ENCODE measurements around the gene LRRC8B.
A peak's percentile ranks its signal among the peaks of the same experiment; 100 is the strongest.
"Not testable (repeated sequence)": the region's sequence is repeated elsewhere in the genome, so short reads cannot be mapped to it uniquely, and the experiment has no call there.

LRRC8B gene

DNA sequence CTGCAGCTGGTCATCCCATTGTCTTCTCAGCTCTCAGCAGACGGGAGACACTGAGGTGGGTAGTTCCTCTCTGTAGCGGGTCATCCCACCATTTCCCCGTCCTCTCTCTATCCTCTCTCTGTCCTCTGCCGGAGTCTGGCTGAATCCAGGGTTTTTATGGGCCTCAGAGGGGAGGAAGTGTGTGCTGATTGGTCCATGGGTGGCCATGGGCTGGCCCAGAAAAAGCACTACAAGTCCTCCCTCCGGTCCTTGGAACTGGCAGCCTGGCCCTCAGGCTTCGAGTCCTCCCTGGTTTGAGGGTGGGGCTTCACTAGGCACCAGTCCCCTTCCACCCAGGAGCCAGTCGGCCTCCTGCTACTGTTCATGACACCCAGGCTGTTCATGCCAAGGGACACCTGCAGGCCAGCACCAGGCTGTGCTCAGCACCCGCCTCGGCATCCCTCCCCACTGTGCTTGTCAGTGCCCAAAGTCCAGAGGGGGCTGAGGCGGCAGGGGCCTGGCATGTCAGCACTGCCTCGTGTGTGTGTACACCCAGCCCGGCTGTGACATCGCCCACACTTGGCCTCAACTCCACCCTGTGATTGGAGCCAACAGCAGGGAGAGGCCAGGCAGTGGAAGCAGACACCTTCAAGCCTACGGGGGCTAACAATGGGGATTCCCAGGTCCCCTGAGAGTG is 85.3 kb downstream of the LRRC8B start:
- peak; percentile 23 for DNase-seq

DNA sequence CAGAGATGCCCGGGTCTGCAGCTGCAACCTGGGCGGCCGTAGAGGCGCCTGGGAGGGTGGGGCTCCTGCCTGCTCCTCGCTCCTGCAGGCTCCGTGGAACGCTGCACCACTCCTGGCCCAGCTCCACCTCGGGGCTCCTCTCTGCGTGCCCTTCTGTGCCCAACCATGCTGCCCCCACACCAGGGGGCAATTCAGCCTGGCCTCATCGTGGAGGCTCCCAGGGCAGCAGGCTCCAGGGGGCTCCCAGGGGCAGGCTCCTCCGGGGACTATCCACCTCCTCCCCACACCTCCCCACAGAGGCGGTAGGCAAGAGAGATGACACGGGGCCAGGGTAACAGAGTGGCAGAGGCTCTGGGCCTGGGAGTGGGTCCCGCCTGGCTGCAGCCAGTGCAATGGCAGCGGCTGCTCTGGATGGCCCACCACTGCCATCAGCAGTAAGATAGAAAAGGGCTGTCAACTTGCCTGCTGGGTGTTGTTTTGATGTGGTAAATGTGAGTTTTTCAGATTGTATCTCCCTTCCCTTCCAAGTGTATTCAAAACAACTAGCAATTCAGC is 85.9 kb downstream of the LRRC8B start:
- DNase-seq: peak; percentile 42

DNA sequence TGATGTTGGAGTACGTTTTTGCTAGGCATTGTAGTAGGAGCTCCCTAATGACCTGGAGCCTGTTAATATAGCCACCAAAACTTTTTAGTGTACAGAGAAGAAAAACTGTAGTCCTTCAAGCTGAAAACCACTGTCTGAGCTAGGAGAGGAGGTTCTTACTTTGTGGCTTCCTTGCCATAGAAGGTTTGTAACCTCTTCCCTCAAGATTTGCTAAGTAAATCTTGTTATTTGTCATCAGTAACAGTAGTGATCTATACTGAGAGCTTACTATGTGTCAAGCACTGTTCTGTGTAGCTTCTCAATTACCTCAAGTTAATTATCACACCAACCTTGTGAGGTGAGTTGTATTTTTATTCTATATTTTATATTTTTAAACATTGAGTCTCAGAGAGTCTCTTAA is 87.1 kb downstream of the LRRC8B start:
- no peak for DNase-seq

DNA sequence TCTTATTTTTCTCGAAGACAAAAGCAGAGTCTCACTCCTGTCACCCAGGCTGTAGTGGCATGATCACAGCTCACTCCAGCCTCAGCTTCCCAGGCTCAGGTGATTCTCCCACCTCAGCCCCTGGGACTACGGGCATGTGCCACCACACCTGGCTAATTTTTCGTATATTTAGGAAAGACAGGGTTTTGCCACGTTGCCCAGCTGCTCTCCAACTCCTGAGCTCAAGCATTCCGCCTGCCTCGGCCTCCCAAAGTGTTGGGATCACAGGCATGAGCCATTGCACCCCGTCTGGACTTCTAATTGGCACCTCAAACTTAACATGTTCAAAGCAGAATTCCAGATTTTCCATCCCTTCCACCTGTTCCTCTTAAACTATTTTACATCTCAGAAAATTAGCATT is 89.3 kb downstream of the LRRC8B start:
- DNase-seq: no peak

DNA sequence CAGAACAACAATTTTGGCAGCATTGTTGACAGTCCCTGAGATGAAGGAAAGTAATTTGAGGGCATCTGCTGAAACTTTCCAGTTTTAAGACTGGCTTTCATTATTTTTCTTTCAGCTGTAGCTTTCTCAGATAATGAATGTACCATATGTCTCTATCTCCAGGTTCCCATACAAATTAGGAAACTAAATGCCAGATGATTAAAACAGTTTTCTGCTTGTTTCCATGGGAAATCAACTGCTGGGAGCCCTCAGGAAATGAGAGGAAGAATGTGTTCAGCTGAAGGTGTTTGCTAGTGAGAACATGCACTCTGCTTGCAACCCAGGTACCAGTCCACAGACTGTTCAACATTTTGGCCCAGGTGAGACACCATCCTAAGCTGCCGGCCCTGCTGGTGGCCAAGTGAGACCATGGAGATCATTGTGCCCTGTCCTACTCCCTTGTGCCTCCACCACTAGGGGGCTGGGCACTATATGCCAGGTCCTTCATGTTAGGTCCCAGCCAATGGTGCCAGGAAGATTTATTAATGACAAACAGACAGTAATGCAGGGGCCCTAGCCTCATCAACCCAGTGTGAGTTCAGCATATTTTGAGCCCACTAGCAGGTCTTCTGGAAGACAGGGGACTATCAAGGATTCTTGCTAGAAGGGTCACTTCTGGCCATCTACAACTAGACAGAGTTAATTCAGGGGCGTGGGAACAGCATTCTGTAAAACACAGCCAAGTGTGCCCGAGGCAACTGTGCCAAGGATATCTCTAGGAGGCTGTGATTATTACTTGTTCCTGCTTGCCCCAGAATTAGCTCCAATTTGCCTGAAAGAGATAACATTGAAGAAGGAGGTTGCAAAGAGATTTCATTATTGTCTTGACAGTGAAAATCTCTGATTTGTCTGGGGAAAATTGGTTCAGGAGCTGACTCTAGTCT is 91.3 kb downstream of the LRRC8B start:
- DNase-seq: no peak

DNA sequence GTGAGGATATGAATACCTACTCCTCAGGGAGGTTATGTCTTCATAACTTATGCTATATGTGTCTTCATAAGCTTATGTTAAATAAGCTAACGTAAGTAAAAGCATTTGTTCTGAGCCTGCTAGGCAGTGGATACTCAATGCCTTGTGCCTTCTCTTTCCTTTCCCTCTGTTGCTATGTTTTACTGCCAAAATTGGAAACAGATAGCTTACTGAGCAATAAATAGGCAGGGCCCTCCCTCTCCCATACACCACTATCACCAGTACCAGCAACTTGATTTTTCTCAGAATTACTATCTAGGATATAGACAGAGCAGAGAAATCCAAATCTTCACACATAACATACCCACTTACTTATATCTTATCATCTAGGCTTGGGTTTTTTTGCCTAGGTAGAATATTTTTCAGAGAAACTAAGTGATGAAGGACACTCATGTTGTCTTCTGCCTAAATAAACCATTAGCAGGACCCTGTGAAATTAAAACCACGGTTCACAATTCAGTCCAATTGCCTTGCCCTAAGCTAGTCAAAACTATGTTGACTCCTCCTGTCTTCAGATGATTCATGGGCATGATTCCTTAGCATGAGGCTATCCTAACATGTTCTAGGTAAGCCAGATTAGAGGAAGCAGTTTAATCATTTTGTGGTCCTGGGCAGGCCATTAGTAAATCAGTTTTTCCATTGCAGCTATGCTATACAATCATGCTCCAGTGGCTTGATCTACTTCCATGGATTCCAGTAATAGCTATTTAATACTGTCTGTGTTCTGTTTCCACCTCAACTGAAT is 92.4 kb downstream of the LRRC8B start:
- DNase-seq: no peak

DNA sequence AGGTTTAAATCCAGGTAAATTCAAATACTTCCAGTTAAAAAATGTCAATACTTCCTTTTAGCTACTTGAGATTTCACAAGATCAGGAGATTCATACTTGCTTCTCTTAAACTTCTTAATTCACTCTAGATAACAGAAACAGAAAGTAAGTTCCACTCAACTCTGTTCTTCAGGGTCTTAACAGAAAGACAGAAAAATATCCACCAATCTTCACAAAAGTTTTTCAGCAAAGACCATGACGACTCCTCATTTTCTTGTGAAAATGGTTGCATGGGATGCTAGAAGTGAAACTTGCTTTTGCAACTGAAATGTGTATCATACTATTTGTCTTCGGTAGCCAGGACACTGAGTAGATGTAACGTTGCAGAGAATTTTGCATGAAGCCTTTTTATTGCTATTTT is 96.0 kb downstream of the LRRC8B start:
- DNase-seq: no peak

DNA sequence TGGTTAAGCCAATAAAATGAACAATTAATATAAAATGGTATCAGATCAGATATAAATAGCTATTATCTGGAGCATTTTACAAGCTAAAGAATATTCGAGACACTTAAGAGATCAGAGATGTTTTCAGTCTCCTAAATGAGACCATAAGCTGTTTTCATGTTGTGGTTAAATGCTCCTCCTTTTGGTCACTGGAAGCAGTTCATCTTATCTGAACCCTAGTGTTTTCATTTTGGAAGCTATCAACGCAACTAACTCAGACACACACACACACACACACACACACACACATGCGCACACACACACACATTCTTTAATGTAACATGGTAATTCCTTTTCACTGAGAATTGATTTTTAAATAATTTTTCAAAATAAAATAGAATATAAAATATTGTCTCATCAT is 98.3 kb downstream of the LRRC8B start:
- DNase-seq: no peak

DNA sequence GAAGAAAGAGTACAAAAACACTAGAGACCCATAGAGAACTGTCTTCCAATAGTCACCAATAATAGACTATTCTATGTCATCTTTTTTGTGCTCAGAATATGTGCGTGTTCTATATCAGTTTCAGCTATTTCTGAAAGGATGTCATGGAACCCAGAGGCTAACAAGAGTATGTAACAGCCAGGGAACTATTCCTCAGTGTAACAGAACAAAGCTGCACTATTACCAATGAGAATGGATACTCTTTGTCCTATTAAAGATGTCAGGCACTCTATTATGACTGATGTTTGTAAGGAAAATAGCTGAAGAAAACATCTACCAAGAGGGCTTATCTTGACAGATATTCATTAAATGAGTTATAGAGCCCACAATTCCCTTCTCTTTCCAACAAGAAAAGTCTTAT is 99.7 kb downstream of the LRRC8B start:
- no peak for DNase-seq

DNA sequence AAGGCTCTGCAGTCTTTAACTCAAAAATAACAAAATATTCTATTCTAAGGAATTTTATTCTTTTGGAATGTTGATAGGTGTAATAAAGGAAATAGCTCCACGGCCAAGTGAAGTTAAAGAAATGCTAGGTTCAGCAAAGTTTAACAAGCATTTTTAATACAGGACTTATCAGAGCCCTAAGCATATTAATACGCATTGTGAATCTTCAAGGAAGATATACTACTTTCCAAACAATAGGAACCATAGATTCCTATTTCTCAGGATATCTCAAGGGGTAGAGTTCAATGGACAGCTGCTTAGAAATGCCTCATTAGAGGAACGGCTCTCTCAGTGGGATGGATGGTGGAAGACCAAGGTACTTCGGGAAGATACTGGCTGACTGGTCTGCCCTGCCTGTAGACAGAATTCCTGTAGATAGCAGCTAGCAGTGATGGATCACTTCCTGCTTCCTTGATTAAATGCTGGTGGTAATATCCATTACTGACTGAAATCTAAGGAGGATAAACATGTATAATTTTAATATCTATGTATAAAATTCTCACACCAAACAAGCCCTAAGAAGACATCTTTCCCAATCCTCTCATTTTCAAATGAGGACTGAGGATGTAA is 100.2 kb downstream of the LRRC8B start:
- no peak for DNase-seq

DNA sequence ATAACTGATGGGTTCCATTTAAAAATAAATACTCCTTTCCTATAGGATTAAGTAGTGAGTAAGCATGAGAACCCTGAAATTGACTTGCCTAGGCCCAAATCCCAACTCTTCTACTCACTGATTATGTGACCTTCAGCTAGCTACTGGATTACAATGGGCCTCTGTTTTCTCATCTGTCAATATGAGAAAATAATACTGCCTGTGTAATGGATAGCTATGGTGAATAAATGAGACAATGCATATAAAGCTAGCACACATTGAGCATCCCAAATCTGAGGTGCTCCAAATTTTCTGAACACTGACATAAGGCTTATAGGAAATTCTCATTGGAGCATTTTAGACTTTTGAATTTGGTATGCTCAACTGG is 103.0 kb downstream of the LRRC8B start:
- DNase-seq: no peak

DNA sequence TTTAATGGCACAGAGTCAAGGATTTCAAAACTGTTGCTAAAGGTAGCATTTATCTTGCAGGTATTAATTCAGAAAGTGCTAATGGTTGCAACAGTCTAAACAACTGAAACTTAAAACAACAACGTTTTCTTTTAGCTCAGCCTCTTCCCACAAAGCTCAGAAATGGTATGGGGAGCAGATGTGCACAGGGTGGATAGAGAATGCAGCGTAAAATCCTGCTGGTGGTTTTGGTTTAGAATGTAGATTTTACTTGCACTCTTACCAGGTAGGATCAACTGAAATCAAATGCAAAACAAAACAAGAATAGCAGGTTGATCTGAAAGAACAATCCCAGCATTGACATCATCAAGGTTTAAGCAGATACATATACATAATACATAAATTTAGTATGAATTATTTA is 104.5 kb downstream of the LRRC8B start:
- DNase-seq: no peak

DNA sequence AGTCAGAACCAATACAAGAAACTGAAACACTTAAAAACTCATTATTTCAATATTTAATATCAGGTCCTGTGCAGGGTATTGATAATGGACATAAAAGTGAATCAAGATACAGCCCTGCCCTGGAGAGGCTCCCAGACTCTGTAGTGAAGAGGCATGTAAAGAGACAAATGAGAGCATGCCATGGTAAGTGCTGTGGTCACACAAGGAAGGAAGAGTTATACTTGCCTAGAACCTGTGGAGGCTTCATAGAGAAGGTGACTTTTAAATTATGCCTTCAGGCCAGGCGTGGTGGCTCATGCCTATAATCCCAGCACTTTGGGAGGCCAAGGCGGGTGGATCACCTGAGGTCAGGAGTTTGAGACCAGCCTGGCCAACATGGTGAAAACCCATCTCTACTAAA is 105.0 kb downstream of the LRRC8B start:
- not testable (repeated sequence) for DNase-seq

DNA sequence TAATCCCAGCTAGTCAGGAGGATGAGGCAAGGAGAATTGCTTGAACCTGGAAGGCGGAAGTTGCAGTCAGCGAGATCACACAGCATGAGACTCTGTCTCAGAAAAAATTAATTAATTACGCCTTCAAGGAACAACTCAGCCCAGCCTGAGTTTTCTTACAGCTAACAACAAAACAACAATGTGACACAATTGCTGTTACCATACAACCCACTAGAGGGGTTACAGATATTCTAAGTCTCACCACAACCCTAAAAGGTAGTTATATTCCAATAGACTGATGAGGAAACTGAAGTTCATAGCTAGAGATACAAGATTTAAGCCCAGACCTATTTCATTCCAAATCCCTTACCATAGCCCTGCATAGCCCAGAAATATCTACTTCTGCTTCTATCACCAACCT is 105.4 kb downstream of the LRRC8B start:
- DNase-seq: no peak

DNA sequence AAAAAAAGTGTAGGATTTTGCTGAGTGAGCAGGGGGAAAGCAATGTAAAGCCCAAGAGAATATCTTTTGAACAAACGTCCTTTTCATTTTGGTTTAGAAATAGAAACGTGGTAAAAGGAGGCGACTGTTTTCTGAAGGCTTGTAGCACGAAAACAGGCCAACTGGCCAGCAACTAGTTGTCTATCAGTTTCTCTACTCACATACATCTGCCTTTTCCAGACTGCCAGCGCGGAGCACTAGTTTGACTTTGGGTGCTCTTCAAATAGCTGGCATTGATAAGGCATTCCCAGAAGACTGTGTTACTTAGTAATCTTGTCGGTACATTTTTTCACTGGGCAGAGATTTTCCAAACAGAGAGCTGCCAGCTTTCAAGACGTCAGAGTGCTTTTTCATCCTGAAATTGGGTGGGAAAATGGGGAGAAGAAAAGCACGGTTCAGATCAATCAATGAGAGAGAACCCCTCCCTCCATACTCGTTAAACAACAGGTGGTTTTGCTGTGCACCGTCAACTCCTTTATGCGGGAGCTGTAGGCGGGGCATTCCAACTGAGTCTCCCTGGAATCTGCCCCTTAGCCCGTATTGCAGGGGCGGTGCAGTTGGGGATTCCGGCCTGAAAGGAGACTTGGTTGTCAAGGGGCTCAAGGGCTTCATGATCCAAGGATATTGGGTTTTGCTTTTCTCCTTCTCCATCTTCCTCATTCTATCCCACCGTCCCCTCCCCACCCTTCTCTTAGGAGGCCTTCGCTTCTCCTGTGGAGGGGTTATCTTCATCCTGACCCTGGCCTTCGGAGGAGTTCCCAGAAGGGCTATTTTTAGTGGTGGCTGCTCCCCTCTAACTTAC is 107.4 kb downstream of the LRRC8B start:
- DNase-seq: peak; percentile 11

DNA sequence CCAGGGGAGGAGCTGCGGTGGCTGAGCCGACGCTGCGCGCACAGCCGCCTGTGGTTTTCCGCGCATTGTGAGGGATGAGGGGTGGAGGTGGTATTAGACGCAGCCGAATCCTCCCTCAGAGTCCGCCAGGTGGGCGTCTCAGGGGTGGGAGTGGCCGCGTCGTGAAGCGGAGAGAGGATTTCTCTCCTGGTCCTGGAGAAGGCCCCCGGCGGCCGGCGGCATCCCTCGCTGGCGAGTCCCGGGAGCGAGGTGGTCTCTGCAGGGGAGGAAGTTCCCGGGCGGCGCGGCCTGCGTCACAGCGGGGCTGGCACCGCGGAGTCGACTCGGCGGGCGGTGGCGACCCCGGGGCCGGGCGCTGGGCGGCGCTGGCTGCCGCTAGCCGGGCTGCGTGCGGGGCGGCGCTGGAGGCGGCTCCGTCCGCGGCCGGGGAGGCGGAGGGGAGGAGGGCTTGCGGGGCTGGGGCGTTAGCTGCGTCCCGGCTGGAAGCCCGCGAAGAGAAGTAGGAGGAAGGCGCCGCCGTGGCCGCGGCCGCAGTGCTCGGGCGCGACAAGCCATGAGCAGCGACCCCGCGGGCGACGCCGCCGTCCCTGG is 108.1 kb downstream of the LRRC8B start, which contains the start of gene LRRC8C:
LRRC8C (plus strand) TSS at position 464 of the 591 bp plus-strand sequence. CDS start 53,354 bp downstream, outside the sequence.
- peak; percentile 79 for DNase-seq

DNA sequence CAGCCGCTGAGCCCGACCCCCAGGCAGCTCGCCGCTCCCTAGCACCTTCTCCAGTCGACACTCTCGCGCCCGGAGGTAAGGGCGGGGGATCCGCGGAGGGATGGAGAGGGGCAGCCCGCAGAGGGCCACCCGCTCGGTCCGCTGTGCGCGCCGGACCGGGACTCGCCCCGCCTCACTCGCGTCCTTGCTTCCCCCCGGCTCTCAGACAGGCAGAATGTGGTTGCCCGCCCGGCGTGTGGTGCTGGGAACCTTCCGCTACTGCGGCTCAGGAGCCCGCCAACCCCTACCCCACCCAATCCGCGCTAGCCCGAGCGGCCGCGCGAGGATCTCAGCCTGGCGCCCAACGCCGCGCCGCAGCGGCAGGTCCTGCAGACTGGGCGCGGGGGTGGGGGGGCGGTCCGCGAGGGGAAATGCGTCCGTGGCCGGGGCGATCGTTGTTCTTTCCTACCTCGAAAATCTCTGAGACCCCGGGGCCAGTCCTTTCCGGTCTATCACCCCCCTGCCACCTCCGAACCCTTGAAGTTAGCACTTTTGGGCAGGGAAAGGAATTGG is 108.7 kb downstream of the LRRC8B start:
- peak; percentile 51 for DNase-seq

DNA sequence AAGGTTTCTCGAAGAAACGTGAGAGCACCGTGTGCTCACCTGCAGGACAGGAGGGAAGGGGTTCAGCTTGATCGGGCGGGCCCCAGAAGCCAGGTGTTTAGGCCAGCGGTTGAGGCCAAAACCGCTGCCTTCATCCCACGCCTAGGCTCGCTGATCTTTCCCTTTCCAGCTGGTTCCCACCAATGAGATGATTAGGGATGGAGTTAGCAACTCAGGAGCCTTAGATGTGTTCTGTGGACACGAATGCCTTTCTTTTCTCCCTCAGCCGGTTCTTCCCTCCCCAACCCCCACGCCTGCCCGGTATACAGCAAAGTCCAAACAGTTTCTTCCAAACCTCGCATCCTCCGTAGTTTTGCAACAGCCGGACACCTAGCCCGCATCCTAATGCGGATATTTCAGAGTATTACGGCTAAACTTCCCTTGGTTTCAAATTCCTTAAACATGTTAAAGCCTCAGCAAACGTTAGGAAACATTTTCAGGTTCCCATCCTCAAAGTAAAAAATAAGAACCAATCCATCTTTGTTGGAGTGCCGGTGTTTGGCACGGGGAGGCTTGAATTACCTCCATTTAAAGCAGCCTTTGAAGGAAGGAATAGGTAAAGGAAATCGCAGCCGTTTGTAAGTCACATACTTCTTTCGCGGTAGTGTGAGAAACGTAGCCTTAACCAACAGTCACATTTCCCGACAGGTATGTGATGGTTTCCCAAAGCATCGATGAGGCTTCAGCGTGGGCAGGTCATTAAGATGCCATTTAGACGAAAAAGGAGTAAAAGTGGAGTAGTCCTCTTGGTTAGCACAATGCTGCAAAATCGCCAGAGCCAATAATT is 109.4 kb downstream of the LRRC8B start:
- no peak for DNase-seq

DNA sequence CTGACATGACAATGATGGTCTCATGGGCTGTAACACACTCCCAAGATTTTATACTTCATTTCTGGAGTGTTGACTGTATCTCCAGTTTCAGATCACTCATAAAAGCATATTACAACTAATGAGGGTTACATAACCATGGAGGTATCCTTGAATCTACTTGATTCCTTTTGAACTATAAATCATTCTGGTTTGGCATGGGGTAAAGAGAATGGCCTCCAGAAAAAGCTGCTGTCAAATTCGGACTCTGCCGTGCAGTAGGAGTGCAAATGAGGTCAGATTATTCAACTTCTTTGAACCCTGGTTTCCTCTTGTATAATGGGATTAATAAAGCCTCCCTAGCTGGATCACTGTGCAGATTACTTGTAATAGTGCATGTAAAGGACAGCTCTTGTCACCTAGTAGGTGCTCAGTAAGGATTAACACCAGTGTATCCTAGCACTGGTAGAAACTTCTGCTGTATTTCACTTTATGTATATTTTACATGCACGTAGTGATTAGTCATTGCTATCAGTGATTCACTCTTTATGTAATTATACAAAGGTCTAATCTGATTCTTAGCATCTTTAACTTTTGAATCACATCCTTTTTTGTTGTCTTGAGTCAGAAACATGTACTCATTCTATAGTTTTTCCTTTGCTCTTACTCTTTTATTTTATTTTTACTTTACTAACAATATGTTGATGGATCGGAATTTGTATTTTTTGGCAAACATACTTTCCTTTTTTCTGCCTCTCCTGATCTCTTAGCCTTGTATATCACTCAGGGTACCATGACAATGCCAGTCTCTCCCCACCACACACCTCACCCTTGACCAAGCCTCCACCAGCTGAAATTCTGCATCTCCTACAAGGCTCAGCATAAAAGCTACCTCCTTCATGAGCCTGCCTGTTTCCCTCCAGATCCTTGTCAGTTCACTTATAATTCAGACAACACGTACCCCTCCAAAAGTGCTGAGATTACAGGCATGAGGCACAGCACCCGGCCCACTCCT is 111.5 kb downstream of the LRRC8B start:
- DNase-seq: no peak

Measured in T-helper 9 cell (primary cell).